PFSK-1 (cell line): ENCODE measurements around the gene SIRT2.

Source experiments
- POLR2AphosphoS5 ChIP-seq: IDR thresholded peaks from 2 replicates; pipeline ENCODE4 v1.6.1; 2012; ENCODE audit warnings: low read depth, mild to moderate bottlenecking, control low read depth, low read length, moderate library complexity
- REST ChIP-seq, 2 experiments: IDR thresholded peaks; 2 replicates each; pipeline versions ENCODE4 v1.6.1 to v1.8.0; 2011 to 2012; ENCODE audit warnings: low read depth in 2 of 2, low read length in 2 of 2, control low read depth in 1 of 2, inconsistent platforms in 1 of 2, mild to moderate bottlenecking in 1 of 2, moderate library complexity in 1 of 2; ENCODE audit not compliant: insufficient read depth in 1 of 2

DNA sequence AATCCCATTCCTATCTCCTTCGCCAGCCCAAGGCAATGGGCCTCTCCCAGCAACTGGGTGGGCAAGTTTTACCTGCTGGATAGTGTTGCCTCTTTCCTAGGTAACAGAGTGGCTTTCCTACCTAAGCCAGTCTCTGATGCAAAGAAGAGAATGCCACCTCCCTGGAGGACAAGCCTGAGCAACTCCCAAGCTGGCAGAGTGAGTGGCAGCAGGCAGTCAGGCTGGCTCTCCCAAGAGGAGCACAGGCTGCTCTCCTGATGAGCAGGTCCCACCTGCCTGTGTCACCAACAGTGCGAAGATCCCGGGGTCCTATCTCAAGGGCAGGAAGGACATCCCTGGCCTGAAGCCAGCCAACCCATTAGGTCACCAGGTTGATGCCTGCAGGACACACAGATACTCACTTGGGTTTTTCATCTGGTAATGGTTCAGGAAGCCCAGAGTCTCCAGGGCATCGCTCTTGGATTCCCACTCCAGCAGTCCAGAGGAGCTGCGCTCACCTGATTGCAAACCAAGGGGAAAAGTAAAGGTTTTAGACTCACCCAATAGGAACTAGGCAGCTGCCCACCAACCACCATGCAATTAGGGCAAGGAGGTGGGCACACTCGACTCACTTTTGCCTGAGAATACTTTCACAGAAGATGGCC lies 62.3 kb downstream of the SIRT2 start:
- TF ChIP-seq REST (IDR thresholded peaks at IDR 0.05; ENCODE audit: insufficient read depth in 1 of 2, low read depth in 2 of 2, low read length in 2 of 2): no peak
- no peak for TF ChIP-seq POLR2AphosphoS5
